Measurements from ENCODE around the gene KRTAP10-2. TPM values are rescaled to one million over a fixed set of nuclear protein-coding genes. Genes with fewer than 3 reads are reported as not detected.

KRTAP10-2 gene
- total and polyA plus RNA-seq, 7 donors: not detected

GRCh38 chr21:44589094-44589493, 37.8 kb upstream of the KRTAP10-2 start:
- H3K9me3 ChIP-seq: no peaks in the 10 kb centered on the region
- intact Hi-C loops (cut with DNase I): no loop called here
- WGBS, 2 donors: 90 to 94% methylated on average over 2 of the region's 2 CpGs
- H3K27ac ChIP-seq: no peak overlapping the region
- H3K36me3 ChIP-seq: no peaks in the 10 kb centered on the region
- H3K4me1 ChIP-seq: no peaks in the 10 kb centered on the region
- H3K4me3 ChIP-seq: no peak overlapping the region
- no peak for TF ChIP-seq POLR2A (IDR thresholded peaks at IDR 0.05)
- no peak for TF ChIP-seq EP300 (IDR thresholded peaks at IDR 0.05)
- no peak for TF ChIP-seq POLR2AphosphoS5 (IDR thresholded peaks at IDR 0.05)
- TF ChIP-seq CTCF (IDR thresholded peaks at IDR 0.05): no peak
- no peak for DNase-seq
- H3K27me3 ChIP-seq: peaks cover 0 to 63% (median 30%) of the 10 kb centered on the region in 3 donors

- Histone ChIP-seq H3K27ac (no peak overlapping the region), H3K4me1 (no peaks in the 10 kb centered on the region), H3K4me3 (no peak overlapping the region), H3K36me3 (no peaks in the 10 kb centered on the region), H3K9me3 (peaks cover 0 to 6% (median 1%) of the 10 kb centered on the region in 4 donors), H3K27me3 (peaks cover 0 to 49% (median 32%) of the 10 kb centered on the region in 3 donors)
- no peak for DNase-seq
- WGBS, 2 donors: 77 to 86% methylated on average over 3 of the region's 3 CpGs
- TF ChIP-seq POLR2A (IDR thresholded peaks at IDR 0.05) (no peak), POLR2AphosphoS5 (IDR thresholded peaks at IDR 0.05) (no peak), EP300 (IDR thresholded peaks at IDR 0.05) (no peak)
- intact Hi-C loops (cut with DNase I): no loop called here
Measured at GRCh38 chr21:44585892-44586291, 34.6 kb upstream of the KRTAP10-2 start.

- Histone ChIP-seq H3K27me3 (peaks cover 0 to 30% (median 13%) of the 10 kb centered on the region in 3 donors), H3K27ac (no peak overlapping the region), H3K4me3 (no peak overlapping the region), H3K9me3 (peaks cover 0 to 7% (median 3%) of the 10 kb centered on the region in 4 donors), H3K4me1 (no peaks in the 10 kb centered on the region), H3K36me3 (no peaks in the 10 kb centered on the region)
- no peak for DNase-seq
- intact Hi-C loops (cut with DNase I): no loop called here
- 66 to 79% methylated on average over 6 of the region's 6 CpGs for WGBS, 2 donors
- TF ChIP-seq POLR2A (IDR thresholded peaks at IDR 0.05): no peak
- TF ChIP-seq POLR2AphosphoS5 (IDR thresholded peaks at IDR 0.05): no peak
- TF ChIP-seq EP300 (IDR thresholded peaks at IDR 0.05): no peak
- no peak for TF ChIP-seq CTCF (IDR thresholded peaks at IDR 0.05)
Measured at GRCh38 chr21:44583800-44584147, 32.5 kb upstream of the KRTAP10-2 start.

- TF ChIP-seq EP300 (IDR thresholded peaks at IDR 0.05) (no peak), POLR2A (IDR thresholded peaks at IDR 0.05) (no peak), CTCF (IDR thresholded peaks at IDR 0.05) (no peak), POLR2AphosphoS5 (IDR thresholded peaks at IDR 0.05) (no peak)
- no peaks in the 10 kb centered on the region for H3K4me1 ChIP-seq
- no peak for DNase-seq
- H3K27me3 ChIP-seq: peaks cover 0 to 30% (median 13%) of the 10 kb centered on the region in 3 donors
- H3K4me3 ChIP-seq: no peak overlapping the region
- intact Hi-C loops (cut with DNase I): no loop called here
- no peaks in the 10 kb centered on the region for H3K36me3 ChIP-seq
- 43 to 46% methylated on average over 11 of the region's 11 CpGs for WGBS, 2 donors
- no peak overlapping the region for H3K27ac ChIP-seq
- peaks cover 0 to 7% (median 3%) of the 10 kb centered on the region in 4 donors for H3K9me3 ChIP-seq
Measured at GRCh38 chr21:44583089-44583799, 31.9 kb upstream of the KRTAP10-2 start.

- no peak for DNase-seq
- H3K27me3 ChIP-seq: peaks cover 0 to 26% (median 13%) of the 10 kb centered on the region in 3 donors
- whole genome bisulfite sequencing, 2 donors: 78 to 84% methylated on average over 15 of the region's 15 CpGs
- no peaks in the 10 kb centered on the region for H3K36me3 ChIP-seq
- H3K4me3 ChIP-seq: no peak overlapping the region
- H3K4me1 ChIP-seq: no peaks in the 10 kb centered on the region
- intact Hi-C loops (cut with DNase I): no loop called here
- peaks cover 0 to 10% (median 4%) of the 10 kb centered on the region in 4 donors for H3K9me3 ChIP-seq
- no peak overlapping the region for H3K27ac ChIP-seq
- TF ChIP-seq CTCF (IDR thresholded peaks at IDR 0.05) (no peak), POLR2A (IDR thresholded peaks at IDR 0.05) (no peak), EP300 (IDR thresholded peaks at IDR 0.05) (no peak), POLR2AphosphoS5 (IDR thresholded peaks at IDR 0.05) (no peak)
Measured at GRCh38 chr21:44582055-44582454, 30.8 kb upstream of the KRTAP10-2 start.

Measured in sigmoid colon (tissue), 7 donors.